ENCODE results near the gene EPS8. TPM values are rescaled to one million over a fixed set of nuclear protein-coding genes. Genes with fewer than 3 reads are reported as not detected.

Gene EPS8
- total RNA-seq, 1 experiment from 2014 or later, result 32.0 TPM

- Histone ChIP-seq H3K4me1 (ENCODE audit: control insufficient read depth, insufficient read depth, low read length) (no peaks in the 10 kb centered on the region), H3K27me3 (ENCODE audit: control insufficient read depth, insufficient read depth, low read length) (no peaks in the 10 kb centered on the region), H3K36me3 (ENCODE audit: control insufficient read depth, insufficient read depth, low read length) (no peaks in the 10 kb centered on the region), H3K9me3 (ENCODE audit: control insufficient read depth, insufficient read depth, low read depth, low read length) (no peaks in the 10 kb centered on the region), H3K4me3 (ENCODE audit: low read depth in 2 of 2, low read length in 2 of 2) (no peak overlapping the region), H3K27ac (ENCODE audit: low read length) (no peak overlapping the region)
- ChIA-PET POLR2A (no interaction called here), CTCF (no interaction called here)
- in situ Hi-C loops (cut with HindIII; ENCODE audit: low pct_unique_long_range_greater_than_20kb, low sequenced_read_pairs) (no loop called here), intact Hi-C loops (cut with micrococcal nuclease; ENCODE audit: unreplicated experiment) (no loop called here)
- ATAC-seq (no peak), DNase-seq (ENCODE audit: low read depth, low spot score) (no peak)
- BruUV-seq (replicated peaks), result no TSS peak
- TF ChIP-seq, protein P1, sequence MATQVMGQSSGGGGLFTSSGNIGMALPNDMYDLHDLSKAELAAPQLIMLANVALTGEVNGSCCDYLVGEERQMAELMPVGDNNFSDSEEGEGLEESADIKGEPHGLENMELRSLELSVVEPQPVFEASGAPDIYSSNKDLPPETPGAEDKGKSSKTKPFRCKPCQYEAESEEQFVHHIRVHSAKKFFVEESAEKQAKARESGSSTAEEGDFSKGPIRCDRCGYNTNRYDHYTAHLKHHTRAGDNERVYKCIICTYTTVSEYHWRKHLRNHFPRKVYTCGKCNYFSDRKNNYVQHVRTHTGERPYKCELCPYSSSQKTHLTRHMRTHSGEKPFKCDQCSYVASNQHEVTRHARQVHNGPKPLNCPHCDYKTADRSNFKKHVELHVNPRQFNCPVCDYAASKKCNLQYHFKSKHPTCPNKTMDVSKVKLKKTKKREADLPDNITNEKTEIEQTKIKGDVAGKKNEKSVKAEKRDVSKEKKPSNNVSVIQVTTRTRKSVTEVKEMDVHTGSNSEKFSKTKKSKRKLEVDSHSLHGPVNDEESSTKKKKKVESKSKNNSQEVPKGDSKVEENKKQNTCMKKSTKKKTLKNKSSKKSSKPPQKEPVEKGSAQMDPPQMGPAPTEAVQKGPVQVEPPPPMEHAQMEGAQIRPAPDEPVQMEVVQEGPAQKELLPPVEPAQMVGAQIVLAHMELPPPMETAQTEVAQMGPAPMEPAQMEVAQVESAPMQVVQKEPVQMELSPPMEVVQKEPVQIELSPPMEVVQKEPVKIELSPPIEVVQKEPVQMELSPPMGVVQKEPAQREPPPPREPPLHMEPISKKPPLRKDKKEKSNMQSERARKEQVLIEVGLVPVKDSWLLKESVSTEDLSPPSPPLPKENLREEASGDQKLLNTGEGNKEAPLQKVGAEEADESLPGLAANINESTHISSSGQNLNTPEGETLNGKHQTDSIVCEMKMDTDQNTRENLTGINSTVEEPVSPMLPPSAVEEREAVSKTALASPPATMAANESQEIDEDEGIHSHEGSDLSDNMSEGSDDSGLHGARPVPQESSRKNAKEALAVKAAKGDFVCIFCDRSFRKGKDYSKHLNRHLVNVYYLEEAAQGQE (IDR thresholded peaks at IDR 0.05; ENCODE audit: insufficient read depth in 1 of 2, low read depth in 2 of 2, low read length in 1 of 2), result no peak
- TF ChIP-seq CTCF (IDR thresholded peaks at IDR 0.05) (no peak), SIN3A (IDR thresholded peaks at IDR 0.05; ENCODE audit: borderline replicate concordance, insufficient read depth, low read depth, low read length) (no peak), TCF7L2 (IDR thresholded peaks at IDR 0.05; ENCODE audit: low read depth, low read length) (no peak), POLR2AphosphoS5 (IDR thresholded peaks at IDR 0.05; ENCODE audit: low read depth, low read length) (no peak)
Measured at GRCh38 chr12:15829949-15830348, 40.8 kb upstream of the EPS8 start.

GRCh38 chr12:15829255-15829654 is 40.1 kb upstream of the EPS8 start:
- Histone ChIP-seq H3K4me3 (ENCODE audit: low read depth in 2 of 2, low read length in 2 of 2) (no peak overlapping the region), H3K36me3 (ENCODE audit: control insufficient read depth, insufficient read depth, low read length) (no peaks in the 10 kb centered on the region), H3K27ac (ENCODE audit: low read length) (no peak overlapping the region), H3K4me1 (ENCODE audit: control insufficient read depth, insufficient read depth, low read length) (no peaks in the 10 kb centered on the region), H3K27me3 (ENCODE audit: control insufficient read depth, insufficient read depth, low read length) (no peaks in the 10 kb centered on the region), H3K9me3 (ENCODE audit: control insufficient read depth, insufficient read depth, low read depth, low read length) (no peaks in the 10 kb centered on the region)
- DNase-seq (ENCODE audit: low read depth, low spot score) (no peak), ATAC-seq (no peak)
- in situ Hi-C loops (cut with HindIII; ENCODE audit: low pct_unique_long_range_greater_than_20kb, low sequenced_read_pairs), result no loop called here
- TF ChIP-seq CTCF (IDR thresholded peaks at IDR 0.05) (no peak), POLR2AphosphoS5 (IDR thresholded peaks at IDR 0.05; ENCODE audit: low read depth, low read length) (no peak), TCF7L2 (IDR thresholded peaks at IDR 0.05; ENCODE audit: low read depth, low read length) (no peak), SIN3A (IDR thresholded peaks at IDR 0.05; ENCODE audit: borderline replicate concordance, insufficient read depth, low read depth, low read length) (no peak)
- TF ChIP-seq, protein P1 (IDR thresholded peaks at IDR 0.05; ENCODE audit: insufficient read depth in 1 of 2, low read depth in 2 of 2, low read length in 1 of 2), result no peak
- CTCF ChIA-PET, result no interaction called here
- no TSS peak for BruUV-seq (replicated peaks)
- POLR2A ChIA-PET, result no interaction called here
- intact Hi-C loops (cut with micrococcal nuclease; ENCODE audit: unreplicated experiment), result no loop called here
